Stomach (tissue), 4 donors: ENCODE results near the gene LRFN3.

Experiments
- CTCF ChIP-seq, 7 experiments: fragments of 450-650 bp in 4 of 7; fragments of 200-600 bp in 3 of 7; sonication (generic) in 3 of 7; IDR thresholded peaks; one replicate each; pipeline ENCODE4 v1.5.1; 2016 to 2019; ENCODE audit warnings: antibody characterized with exemption in 7 of 7, control low read depth in 2 of 7, mild to moderate bottlenecking in 1 of 7
- EP300 ChIP-seq: sonication (generic); formaldehyde crosslinking; IDR thresholded peaks from one replicate; pipeline ENCODE4 v1.6.1; 2017; ENCODE audit warnings: antibody characterized with exemption
- POLR2AphosphoS5 ChIP-seq, 3 donors: sonication (generic); formaldehyde crosslinking; IDR thresholded peaks; one replicate each; pipeline ENCODE4 v1.6.1; 2016; ENCODE audit warnings: antibody characterized with exemption in 3 of 3

- no peak for TF ChIP-seq CTCF (IDR thresholded peaks at IDR 0.05)
- no peak for TF ChIP-seq EP300
- no peak for TF ChIP-seq POLR2AphosphoS5 (IDR thresholded peaks at IDR 0.05)
Measured at GRCh38 chr19:35896643-35897040, 39.5 kb upstream of the LRFN3 start.
